RWPE2 (cell line): Measurements from ENCODE around the gene IL36B.
"Not testable (repeated sequence)": the region's sequence is repeated elsewhere in the genome, so short reads cannot be mapped to it uniquely, and the experiment has no call there.

ENCODE experiments used
- ATAC-seq: fragments of 200-7000 bp; cut with Tn5 transposase; 3 replicates; pipeline ENCODE4 v1.9.1; 2021; ENCODE audit warnings: low read depth
- DNase-seq: peaks from one replicate; pipeline ENCODE4 v3.0.0-alpha.2; 2020; ENCODE audit warnings: low spot score
- H3K27ac ChIP-seq: fragments of 450-650 bp; 2 replicates; pipeline ENCODE4 v1.5.1; 2017; ENCODE audit warnings: mild to moderate bottlenecking; ENCODE audit not compliant: poor library complexity, severe bottlenecking
- H3K27me3 ChIP-seq: fragments of 250-450 bp; sonication (Bioruptor Pico); 2 replicates; pipeline ENCODE4 v1.5.1; 2021; ENCODE audit warnings: mild to moderate bottlenecking, moderate library complexity; ENCODE audit not compliant: insufficient read depth, poor library complexity, severe bottlenecking
- H3K36me3 ChIP-seq: fragments of 250-450 bp; sonication (Bioruptor Pico); 2 replicates; pipeline ENCODE4 v1.5.1; 2020; ENCODE audit warnings: low read depth, mild to moderate bottlenecking, moderate library complexity
- H3K4me1 ChIP-seq: fragments of 250-450 bp; sonication (Bioruptor Pico); 2 replicates; pipeline ENCODE4 v1.5.1; 2021; ENCODE audit warnings: mild to moderate bottlenecking, moderate library complexity; ENCODE audit not compliant: insufficient read depth, poor library complexity, severe bottlenecking
- H3K4me3 ChIP-seq: fragments of 250-450 bp; sonication (Bioruptor Pico); 2 replicates; pipeline ENCODE4 v1.5.1; 2021; ENCODE audit warnings: mild to moderate bottlenecking, moderate library complexity; ENCODE audit not compliant: severe bottlenecking
- H3K9me3 ChIP-seq: fragments of 250-450 bp; sonication (Bioruptor Pico); 2 replicates; pipeline ENCODE4 v1.5.1; 2021; ENCODE audit warnings: mild to moderate bottlenecking, moderate library complexity; ENCODE audit not compliant: severe bottlenecking
- TF ChIP-seq, protein P1 (sequence below): fragments of 450-650 bp; IDR thresholded peaks from one replicate; pipeline ENCODE4 v1.5.1; 2017; ENCODE audit warnings: mild to moderate bottlenecking, moderate library complexity; ENCODE audit not compliant: poor library complexity, severe bottlenecking

The IL36B gene

DNA sequence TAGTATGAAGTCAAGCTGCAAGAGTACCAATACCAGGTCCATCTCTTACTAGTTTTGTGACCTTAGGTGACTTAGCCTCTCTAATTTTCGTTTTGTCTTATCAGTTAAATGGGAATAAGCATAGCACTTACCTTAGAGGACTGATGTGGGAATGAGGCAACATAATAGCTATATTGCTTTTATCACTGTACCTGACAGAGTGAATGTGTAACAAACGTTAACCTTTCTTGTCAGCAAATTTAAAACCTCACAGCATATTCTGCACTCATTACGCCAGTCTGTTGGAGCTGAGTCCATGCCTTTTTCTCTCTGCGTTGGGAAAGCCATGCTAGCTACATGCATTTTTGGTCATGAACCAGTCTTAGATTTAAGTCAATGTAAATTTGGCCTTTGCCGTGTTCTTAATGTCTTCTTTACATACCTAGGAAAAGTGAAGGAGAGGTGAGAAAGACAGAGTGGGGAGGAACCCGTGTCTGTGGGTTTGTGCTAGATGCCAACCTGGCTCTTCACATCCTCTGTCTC lies at the start of gene IL36B:
Gene IL36B, minus strand, starts transcription at position 472 of the 522 bp plus-strand sequence.
- no peaks in the 10 kb centered on the region for H3K4me1 ChIP-seq
- no peak within 1 kb of the TSS for H3K27ac ChIP-seq
- TF ChIP-seq, protein P1, sequence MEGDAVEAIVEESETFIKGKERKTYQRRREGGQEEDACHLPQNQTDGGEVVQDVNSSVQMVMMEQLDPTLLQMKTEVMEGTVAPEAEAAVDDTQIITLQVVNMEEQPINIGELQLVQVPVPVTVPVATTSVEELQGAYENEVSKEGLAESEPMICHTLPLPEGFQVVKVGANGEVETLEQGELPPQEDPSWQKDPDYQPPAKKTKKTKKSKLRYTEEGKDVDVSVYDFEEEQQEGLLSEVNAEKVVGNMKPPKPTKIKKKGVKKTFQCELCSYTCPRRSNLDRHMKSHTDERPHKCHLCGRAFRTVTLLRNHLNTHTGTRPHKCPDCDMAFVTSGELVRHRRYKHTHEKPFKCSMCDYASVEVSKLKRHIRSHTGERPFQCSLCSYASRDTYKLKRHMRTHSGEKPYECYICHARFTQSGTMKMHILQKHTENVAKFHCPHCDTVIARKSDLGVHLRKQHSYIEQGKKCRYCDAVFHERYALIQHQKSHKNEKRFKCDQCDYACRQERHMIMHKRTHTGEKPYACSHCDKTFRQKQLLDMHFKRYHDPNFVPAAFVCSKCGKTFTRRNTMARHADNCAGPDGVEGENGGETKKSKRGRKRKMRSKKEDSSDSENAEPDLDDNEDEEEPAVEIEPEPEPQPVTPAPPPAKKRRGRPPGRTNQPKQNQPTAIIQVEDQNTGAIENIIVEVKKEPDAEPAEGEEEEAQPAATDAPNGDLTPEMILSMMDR: no peak
- no peak for DNase-seq
- ATAC-seq: no peak
- H3K36me3 ChIP-seq: no peaks in the 10 kb centered on the region
- H3K9me3 ChIP-seq: no peaks in the 10 kb centered on the region
- no peaks in the 10 kb centered on the region for H3K27me3 ChIP-seq
- H3K4me3 ChIP-seq: no peak within 1 kb of the TSS

DNA sequence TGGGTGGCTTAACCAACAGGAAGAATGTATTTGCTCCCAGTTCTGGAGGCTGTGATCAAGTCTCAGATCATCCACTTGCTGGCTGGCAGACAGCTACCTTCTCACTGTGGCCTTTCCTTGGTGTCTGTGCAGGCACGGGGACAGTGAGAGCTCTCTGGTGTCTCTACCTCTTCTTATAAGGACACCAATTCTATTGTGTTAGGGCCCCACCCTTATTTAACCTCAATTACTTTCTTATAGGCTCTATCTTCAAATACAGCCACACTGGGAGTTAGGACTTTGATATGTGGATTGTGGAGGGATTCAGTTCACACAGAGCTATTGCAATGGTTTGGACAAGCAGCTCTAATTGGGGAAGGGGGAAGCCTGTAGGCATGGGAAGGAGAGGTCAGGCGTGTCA lies 49.5 kb upstream of the IL36B start:
- TF ChIP-seq, protein P1: no peak
- ATAC-seq: no peak

GRCh38 chr2:113098532-113098931 lies 45.9 kb upstream of the IL36B start:
- DNase-seq (no peak), ATAC-seq (no peak)
- Histone ChIP-seq H3K27me3 (no peaks in the 10 kb centered on the region), H3K4me3 (no peak overlapping the region), H3K9me3 (no peaks in the 10 kb centered on the region), H3K4me1 (no peaks in the 10 kb centered on the region), H3K27ac (no peak overlapping the region), H3K36me3 (no peaks in the 10 kb centered on the region)
- TF ChIP-seq, protein P1: no peak

More for the DNA sequence above, 49.5 kb upstream of the IL36B start:
- no peaks in the 10 kb centered on the region for H3K4me1 ChIP-seq
- no peak overlapping the region for H3K4me3 ChIP-seq
- no peak for DNase-seq
- H3K9me3 ChIP-seq: no peaks in the 10 kb centered on the region
- no peak overlapping the region for H3K27ac ChIP-seq
- H3K36me3 ChIP-seq: no peaks in the 10 kb centered on the region
- no peaks in the 10 kb centered on the region for H3K27me3 ChIP-seq

DNA sequence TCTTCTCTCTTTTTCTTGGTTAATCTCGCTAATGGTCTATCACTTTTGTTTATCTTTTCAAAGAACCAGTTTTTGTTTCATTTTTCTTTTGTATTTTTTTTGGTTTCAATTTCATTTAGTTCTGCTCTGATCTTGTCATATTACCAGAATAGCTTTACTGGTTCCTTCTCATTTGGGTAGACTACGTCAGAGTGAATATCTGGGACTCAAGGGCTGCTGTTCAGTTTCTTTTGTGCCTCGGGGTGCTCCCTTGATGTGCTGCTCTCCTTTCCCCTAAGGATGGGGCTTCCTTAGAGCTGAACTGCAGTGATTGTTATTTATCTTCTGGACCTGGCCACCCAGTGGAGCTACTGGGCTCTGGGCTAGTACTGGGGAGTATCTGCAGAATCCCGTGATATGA lies 45.4 kb upstream of the IL36B start:
- TF ChIP-seq, protein P1: no peak
- H3K27ac ChIP-seq: no peak overlapping the region
- no peaks in the 10 kb centered on the region for H3K4me1 ChIP-seq
- DNase-seq: no peak
- no peak for ATAC-seq
- H3K27me3 ChIP-seq: no peaks in the 10 kb centered on the region
- no peak overlapping the region for H3K4me3 ChIP-seq
- H3K9me3 ChIP-seq: no peaks in the 10 kb centered on the region
- H3K36me3 ChIP-seq: no peaks in the 10 kb centered on the region

DNA sequence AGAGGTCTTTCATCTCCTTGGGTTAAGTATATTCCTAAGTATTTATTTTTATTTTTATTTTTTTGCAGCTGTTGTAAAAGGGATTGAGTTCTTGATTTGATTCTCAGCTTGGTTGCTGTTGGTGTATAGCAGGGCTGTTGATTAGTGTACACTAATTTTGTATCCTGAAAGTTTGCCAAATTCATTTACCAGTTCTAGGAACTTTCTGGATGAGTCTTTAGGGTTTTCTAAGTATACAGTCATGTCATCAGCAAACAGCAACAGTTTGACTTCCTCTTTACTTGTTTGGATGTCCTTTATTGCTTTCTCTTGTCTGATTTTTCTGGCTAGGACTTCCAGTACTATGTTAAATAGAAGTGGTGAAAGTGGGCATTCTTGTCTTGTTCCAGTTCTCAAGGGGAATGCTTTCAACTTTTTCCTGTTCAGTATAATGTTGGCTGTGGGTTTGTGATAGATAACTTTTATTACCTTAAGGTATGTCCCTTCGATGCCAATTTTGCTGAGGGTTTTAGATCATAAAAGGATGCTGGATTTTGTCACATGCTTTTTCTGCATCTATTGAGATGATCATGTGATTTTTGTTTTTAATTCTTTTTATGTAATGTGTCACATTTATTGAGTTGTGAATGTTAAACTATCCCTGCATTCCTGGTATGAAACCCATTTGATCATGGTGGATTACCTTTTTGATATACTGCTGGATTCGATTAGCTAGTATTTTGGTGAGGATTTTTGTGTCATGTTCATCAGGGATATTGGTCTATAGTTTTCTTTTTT lies 44.4 kb upstream of the IL36B start:
- not testable (repeated sequence) for H3K27me3 ChIP-seq, H3K9me3 ChIP-seq, H3K36me3 ChIP-seq, DNase-seq, H3K4me3 ChIP-seq, H3K27ac ChIP-seq, H3K4me1 ChIP-seq, ATAC-seq

GRCh38 chr2:113096306-113096705 lies 43.6 kb upstream of the IL36B start:
- not testable (repeated sequence) for H3K9me3 ChIP-seq, DNase-seq, H3K27me3 ChIP-seq, H3K36me3 ChIP-seq, H3K4me3 ChIP-seq, ATAC-seq, H3K27ac ChIP-seq, H3K4me1 ChIP-seq
